GM12801 (cell line): ENCODE data around the gene VAMP4.

Source experiments
- CTCF ChIP-seq: IDR thresholded peaks from one replicate; pipeline ENCODE4 v1.5.1; 2011; ENCODE audit warnings: control low read depth; ENCODE audit not compliant: insufficient read length; ENCODE audit errors: extremely low read depth

The VAMP4 gene

GRCh38 chr1:171716616-171717015 is 25.2 kb downstream of the VAMP4 start:
- TF ChIP-seq CTCF, result no peak

- no peak for TF ChIP-seq CTCF
These were observed 26.0 kb downstream of the VAMP4 start for GRCh38 chr1:171715813-171716251.

- no peak for TF ChIP-seq CTCF
These were observed 29.5 kb downstream of the VAMP4 start for GRCh38 chr1:171712341-171712740.

GRCh38 chr1:171711643-171712042 is 30.2 kb downstream of the VAMP4 start:
- no peak for TF ChIP-seq CTCF

- no peak for TF ChIP-seq CTCF
These were observed 34.3 kb downstream of the VAMP4 start for GRCh38 chr1:171707583-171707982.

- TF ChIP-seq CTCF, result no peak
These were observed 39.3 kb downstream of the VAMP4 start for GRCh38 chr1:171702598-171702997.

GRCh38 chr1:171699531-171699930 is 42.3 kb downstream of the VAMP4 start:
- no peak for TF ChIP-seq CTCF

GRCh38 chr1:171683870-171684269 is 58.0 kb downstream of the VAMP4 start:
- TF ChIP-seq CTCF, result no peak
